Measurements from ENCODE around the gene MAPK8IP1. TPM values are rescaled to one million over a fixed set of nuclear protein-coding genes. Genes with fewer than 3 reads are reported as not detected.
"Not testable (repeated sequence)": the region's sequence is repeated elsewhere in the genome, so short reads cannot be mapped to it uniquely, and the experiment has no call there.

Gene MAPK8IP1
- total RNA-seq, 1 donor from 2014 or later, result 6.0 TPM

GRCh38 chr11:45904309-45904915, 19.0 kb downstream of the MAPK8IP1 start:
- Histone ChIP-seq H3K4me3 (no peak overlapping the region), H3K27ac (no peak overlapping the region), H3K4me1 (peaks cover 0 to 12% of the 10 kb centered on the region in 2 donors), H3K9me3 (no peaks in the 10 kb centered on the region), H3K27me3 (no peaks in the 10 kb centered on the region), H3K36me3 (peaks cover 2 to 11% of the 10 kb centered on the region in 2 donors)
- TF ChIP-seq CTCF (IDR thresholded peaks at IDR 0.05), result no peak
- intact Hi-C loops (cut with DNase I), result no loop called here
- no peak for DNase-seq (ENCODE audit: low spot score in 2 of 2)

- H3K27ac ChIP-seq, result no peak overlapping the region
- peaks cover 0 to 9% of the 10 kb centered on the region in 2 donors for H3K4me1 ChIP-seq
- no peak for TF ChIP-seq CTCF (IDR thresholded peaks at IDR 0.05)
- H3K4me3 ChIP-seq, result no peak overlapping the region
- no peak for DNase-seq (ENCODE audit: low spot score in 2 of 2)
- no peaks in the 10 kb centered on the region for H3K27me3 ChIP-seq
- intact Hi-C loops (cut with DNase I), result no loop called here
- H3K36me3 ChIP-seq, result peaks cover 8 to 18% of the 10 kb centered on the region in 2 donors
- H3K9me3 ChIP-seq, result no peaks in the 10 kb centered on the region
Observed at GRCh38 chr11:45905095-45905494, 19.6 kb downstream of the MAPK8IP1 start.

GRCh38 chr11:45905576-45905975, 20.1 kb downstream of the MAPK8IP1 start:
- H3K27me3 ChIP-seq; H3K4me1 ChIP-seq; intact Hi-C loops (cut with DNase I); DNase-seq (ENCODE audit: low spot score in 2 of 2); H3K27ac ChIP-seq; H3K4me3 ChIP-seq; H3K9me3 ChIP-seq: not testable (repeated sequence)
- peaks cover 13 to 22% of the 10 kb centered on the region in 2 donors for H3K36me3 ChIP-seq

GRCh38 chr11:45906096-45906682, 20.7 kb downstream of the MAPK8IP1 start:
- Histone ChIP-seq H3K9me3 (no peaks in the 10 kb centered on the region), H3K27ac (no peak overlapping the region), H3K4me3 (no peak overlapping the region), H3K4me1 (peaks cover 0 to under 1% of the 10 kb centered on the region in 2 donors), H3K27me3 (no peaks in the 10 kb centered on the region), H3K36me3 (peaks cover 19 to 29% of the 10 kb centered on the region in 2 donors)
- intact Hi-C loops (cut with DNase I), result no loop called here
- DNase-seq (ENCODE audit: low spot score in 2 of 2), result no peak
- no peak for TF ChIP-seq CTCF (IDR thresholded peaks at IDR 0.05)

GRCh38 chr11:45906965-45907611, 21.6 kb downstream of the MAPK8IP1 start, which contains the start of gene FREY1:
Gene FREY1, minus strand, starts transcription at chr11:45907271. Its CDS starts 26 bp downstream, at chr11:45907245.
- no peak for TF ChIP-seq CTCF (IDR thresholded peaks at IDR 0.05)
- no peak for DNase-seq (ENCODE audit: low spot score in 2 of 2)
- no peaks in the 10 kb centered on the region for H3K9me3 ChIP-seq
- no peak within 1 kb of the TSS for H3K4me3 ChIP-seq
- H3K36me3 ChIP-seq, result peaks cover 28 to 38% of the 10 kb centered on the region in 2 donors
- H3K4me1 ChIP-seq, result no peaks in the 10 kb centered on the region
- intact Hi-C loops (cut with DNase I), result no loop called here
- no peaks in the 10 kb centered on the region for H3K27me3 ChIP-seq
- H3K27ac ChIP-seq, result no peak within 1 kb of the TSS

- H3K4me3 ChIP-seq, result no peak overlapping the region
- no peak for TF ChIP-seq CTCF (IDR thresholded peaks at IDR 0.05)
- no peaks in the 10 kb centered on the region for H3K27me3 ChIP-seq
- DNase-seq (ENCODE audit: low spot score in 2 of 2), result no peak
- intact Hi-C loops (cut with DNase I), result no loop called here
- no peaks in the 10 kb centered on the region for H3K9me3 ChIP-seq
- peaks cover 35 to 44% of the 10 kb centered on the region in 2 donors for H3K36me3 ChIP-seq
- H3K4me1 ChIP-seq, result no peaks in the 10 kb centered on the region
- H3K27ac ChIP-seq, result no peak overlapping the region
Observed at GRCh38 chr11:45907911-45908370, 22.5 kb downstream of the MAPK8IP1 start.
